ENCODE data around the gene PRRC2B. TPM values are rescaled to one million over a fixed set of nuclear protein-coding genes. Genes with fewer than 3 reads are reported as not detected.
A peak's percentile ranks its signal among the peaks of the same experiment; 100 is the strongest.

Gene PRRC2B
- total RNA-seq, 1 donor from 2014 or later, result 505 TPM

GRCh38 chr9:131474711-131475110 is 80.8 kb downstream of the PRRC2B start:
- Mint-ChIP-seq H3K4me3 (no peak overlapping the region), H3K9me3 (peaks cover 13% of the 10 kb centered on the region), H3K4me1 (no peaks in the 10 kb centered on the region), H3K27ac (no peak overlapping the region), H3K36me3 (peaks cover 54% of the 10 kb centered on the region), H3K27me3 (ENCODE audit: low read depth) (no peaks in the 10 kb centered on the region)
- DNase-seq (ENCODE audit: low spot score in 2 of 2, unreplicated experiment in 2 of 2), result no peak
- no peak for TF ChIP-seq CTCF (IDR thresholded peaks at IDR 0.05; ENCODE audit: unreplicated experiment)

DNA sequence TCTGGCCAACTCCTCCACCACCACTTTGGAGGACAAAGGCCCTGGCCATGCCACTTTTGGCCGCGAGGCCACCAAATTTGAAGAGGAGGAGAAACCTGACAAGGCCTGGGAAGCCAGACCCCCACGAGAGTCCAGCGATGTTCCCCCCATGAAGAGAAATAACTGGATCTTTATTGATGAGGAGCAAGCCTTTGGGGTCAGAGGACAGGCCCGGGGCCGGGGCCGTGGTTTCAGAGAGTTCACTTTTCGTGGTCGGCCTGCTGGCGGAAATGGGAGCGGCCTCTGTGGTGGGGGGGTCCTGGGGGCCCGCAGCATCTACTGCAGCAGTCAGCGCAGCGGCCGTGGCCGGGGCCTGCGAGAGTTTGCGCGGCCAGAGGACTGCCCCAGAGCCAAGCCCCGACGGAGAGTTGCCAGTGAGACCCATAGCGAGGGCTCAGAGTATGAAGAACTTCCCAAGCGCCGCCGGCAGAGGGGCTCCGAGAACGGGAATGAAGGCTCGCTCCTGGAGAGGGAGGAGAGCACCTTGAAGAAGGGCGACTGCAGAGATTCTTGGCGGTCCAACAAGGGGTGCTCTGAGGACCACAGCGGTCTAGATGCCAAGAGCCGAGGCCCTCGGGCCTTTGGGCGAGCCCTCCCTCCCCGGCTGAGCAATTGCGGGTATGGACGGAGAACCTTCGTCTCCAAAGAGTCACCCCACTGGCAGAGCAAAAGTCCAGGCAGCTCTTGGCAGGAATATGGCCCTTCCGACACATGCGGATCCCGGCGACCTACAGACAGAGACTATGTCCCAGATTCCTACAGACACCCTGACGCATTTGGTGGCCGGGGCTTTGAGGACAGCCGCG is 81.4 kb downstream of the PRRC2B start:
- Mint-ChIP-seq H3K27ac (no peak overlapping the region), H3K4me3 (no peak overlapping the region), H3K36me3 (peaks cover 47% of the 10 kb centered on the region)

GRCh38 chr9:131475956-131476776 is 82.3 kb downstream of the PRRC2B start:
- TF ChIP-seq CTCF (IDR thresholded peaks at IDR 0.05; ENCODE audit: unreplicated experiment), result no peak
- Mint-ChIP-seq H3K4me1 (no peaks in the 10 kb centered on the region), H3K27me3 (ENCODE audit: low read depth) (no peaks in the 10 kb centered on the region), H3K36me3 (peaks cover 39% of the 10 kb centered on the region), H3K27ac (no peak overlapping the region), H3K4me3 (no peak overlapping the region), H3K9me3 (peaks cover 9% of the 10 kb centered on the region)
- no peak for DNase-seq (ENCODE audit: low spot score in 2 of 2, unreplicated experiment in 2 of 2)

More for the DNA sequence above, 81.4 kb downstream of the PRRC2B start:
- TF ChIP-seq CTCF (IDR thresholded peaks at IDR 0.05; ENCODE audit: unreplicated experiment), result no peak
- no peak for DNase-seq (ENCODE audit: low spot score in 2 of 2, unreplicated experiment in 2 of 2)
- H3K4me1 Mint-ChIP-seq, result no peaks in the 10 kb centered on the region
- H3K9me3 Mint-ChIP-seq, result peaks cover 13% of the 10 kb centered on the region
- no peaks in the 10 kb centered on the region for H3K27me3 Mint-ChIP-seq (ENCODE audit: low read depth)

DNA sequence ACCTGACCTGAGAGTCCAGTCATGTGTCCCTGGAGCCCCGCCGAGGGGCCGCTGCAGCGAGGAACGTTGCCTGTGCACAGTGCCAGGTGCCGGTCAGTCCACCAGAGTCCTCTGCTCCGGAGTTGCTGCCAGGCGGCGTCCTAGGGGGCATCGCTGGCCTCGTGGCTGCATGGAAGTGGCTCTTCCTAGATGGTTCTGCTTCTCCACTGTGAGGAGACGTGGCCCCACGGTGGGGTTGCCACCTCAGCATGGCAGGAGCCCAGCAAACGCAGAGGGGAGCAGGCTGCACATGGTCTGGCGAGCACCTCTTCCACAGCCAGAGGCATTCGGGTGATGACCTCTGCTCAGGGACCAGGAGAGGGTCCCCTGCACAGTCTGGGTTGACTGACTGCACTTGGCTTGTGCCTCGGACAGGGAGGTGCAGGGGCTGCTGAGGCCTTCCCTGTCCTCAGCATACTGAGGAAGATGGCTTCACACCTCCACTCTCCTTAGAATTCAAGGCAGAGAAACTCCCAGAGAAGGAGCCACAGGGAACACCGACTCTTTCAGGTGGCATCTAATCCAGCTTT is 83.0 kb downstream of the PRRC2B start:
- no peak for TF ChIP-seq CTCF (IDR thresholded peaks at IDR 0.05; ENCODE audit: unreplicated experiment)
- Mint-ChIP-seq H3K27me3 (ENCODE audit: low read depth) (no peaks in the 10 kb centered on the region), H3K4me3 (no peak overlapping the region), H3K36me3 (peaks cover 35% of the 10 kb centered on the region), H3K9me3 (peaks cover 2% of the 10 kb centered on the region), H3K4me1 (peaks cover 7% of the 10 kb centered on the region), H3K27ac (no peak overlapping the region)
- no peak for DNase-seq (ENCODE audit: low spot score in 2 of 2, unreplicated experiment in 2 of 2)

DNA sequence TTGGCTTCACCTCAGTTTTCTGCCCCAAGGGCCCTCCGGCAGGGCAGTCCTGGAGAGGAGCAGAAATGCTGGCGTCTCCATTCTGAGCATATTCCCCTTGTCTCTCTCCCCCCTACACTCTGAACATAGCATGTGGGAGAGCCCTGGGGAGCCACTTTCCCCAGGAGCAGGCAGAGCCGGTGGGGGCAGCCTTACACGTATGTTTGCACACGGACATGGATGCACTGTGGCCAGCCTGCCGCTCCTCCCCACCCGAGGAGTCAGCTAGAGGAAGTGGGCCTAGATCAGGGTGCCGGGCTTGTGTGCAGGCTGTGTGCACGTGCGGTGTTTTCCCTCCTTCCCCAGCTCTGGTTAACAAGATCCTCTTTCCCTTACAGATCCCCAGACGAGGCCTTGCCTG is 83.5 kb downstream of the PRRC2B start:
- H3K27ac Mint-ChIP-seq, result peak overlapping the region; percentile 21
- no peak for DNase-seq (ENCODE audit: low spot score in 2 of 2, unreplicated experiment in 2 of 2)
- no peaks in the 10 kb centered on the region for H3K27me3 Mint-ChIP-seq (ENCODE audit: low read depth)
- H3K36me3 Mint-ChIP-seq, result peaks cover 36% of the 10 kb centered on the region
- no peaks in the 10 kb centered on the region for H3K9me3 Mint-ChIP-seq
- H3K4me1 Mint-ChIP-seq, result peaks cover 11% of the 10 kb centered on the region
- no peak overlapping the region for H3K4me3 Mint-ChIP-seq
- no peak for TF ChIP-seq CTCF (IDR thresholded peaks at IDR 0.05; ENCODE audit: unreplicated experiment)

Data from mesothelial cell of epicardium (in vitro differentiated cells).